Measurements from ENCODE around the gene A4GNT.

DNA sequence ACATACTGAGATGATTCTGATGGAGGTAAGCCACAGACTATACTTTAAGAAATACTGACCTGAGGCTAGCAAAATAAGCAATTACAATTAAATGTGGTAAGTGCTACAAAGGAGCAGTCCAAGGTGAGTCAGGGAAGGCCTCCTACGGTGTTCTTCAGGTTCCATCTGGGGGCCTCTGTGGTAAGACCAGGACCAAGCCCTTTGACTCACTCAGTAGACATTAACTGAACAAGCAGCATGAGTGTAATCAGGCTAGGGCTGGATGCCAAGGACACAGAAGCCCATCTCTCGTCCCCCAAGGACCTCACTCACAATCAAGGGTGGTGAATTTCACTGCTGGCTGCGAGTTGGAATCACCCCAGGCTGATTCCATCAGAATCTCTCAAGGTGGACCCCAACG, 54.1 kb downstream of the A4GNT start:
- TF ChIP-seq, protein P1, sequence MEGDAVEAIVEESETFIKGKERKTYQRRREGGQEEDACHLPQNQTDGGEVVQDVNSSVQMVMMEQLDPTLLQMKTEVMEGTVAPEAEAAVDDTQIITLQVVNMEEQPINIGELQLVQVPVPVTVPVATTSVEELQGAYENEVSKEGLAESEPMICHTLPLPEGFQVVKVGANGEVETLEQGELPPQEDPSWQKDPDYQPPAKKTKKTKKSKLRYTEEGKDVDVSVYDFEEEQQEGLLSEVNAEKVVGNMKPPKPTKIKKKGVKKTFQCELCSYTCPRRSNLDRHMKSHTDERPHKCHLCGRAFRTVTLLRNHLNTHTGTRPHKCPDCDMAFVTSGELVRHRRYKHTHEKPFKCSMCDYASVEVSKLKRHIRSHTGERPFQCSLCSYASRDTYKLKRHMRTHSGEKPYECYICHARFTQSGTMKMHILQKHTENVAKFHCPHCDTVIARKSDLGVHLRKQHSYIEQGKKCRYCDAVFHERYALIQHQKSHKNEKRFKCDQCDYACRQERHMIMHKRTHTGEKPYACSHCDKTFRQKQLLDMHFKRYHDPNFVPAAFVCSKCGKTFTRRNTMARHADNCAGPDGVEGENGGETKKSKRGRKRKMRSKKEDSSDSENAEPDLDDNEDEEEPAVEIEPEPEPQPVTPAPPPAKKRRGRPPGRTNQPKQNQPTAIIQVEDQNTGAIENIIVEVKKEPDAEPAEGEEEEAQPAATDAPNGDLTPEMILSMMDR (IDR thresholded peaks at IDR 0.05) = no peak
- TF ChIP-seq EZH2phosphoT487 (IDR thresholded peaks at IDR 0.05) = no peak
- no peak for TF ChIP-seq EZH2 (IDR thresholded peaks at IDR 0.05)

Data from neural progenitor cell (in vitro differentiated cells).